NCI-H2227 (cell line): ENCODE measurements around the gene ZSCAN22.
"Not testable (repeated sequence)": the region's sequence is repeated elsewhere in the genome, so short reads cannot be mapped to it uniquely, and the experiment has no call there.

Experiments
- DNase-seq: peaks from one replicate; lab custom pipeline; 2025; ENCODE audit not compliant: unreplicated experiment; lab: John Stamatoyannopoulos, UW

ZSCAN22 gene

GRCh38 chr19:58368561-58369360, 42.0 kb downstream of the ZSCAN22 start:
- DNase-seq = no peak

- no peak for DNase-seq
Observed at GRCh38 chr19:58372311-58373133, 45.7 kb downstream of the ZSCAN22 start.

GRCh38 chr19:58374200-58374599, 47.4 kb downstream of the ZSCAN22 start:
- no peak for DNase-seq

- DNase-seq = not testable (repeated sequence)
Observed at GRCh38 chr19:58376724-58377123, 49.9 kb downstream of the ZSCAN22 start.

- no peak for DNase-seq
Observed at GRCh38 chr19:58379246-58379645, 52.5 kb downstream of the ZSCAN22 start.

GRCh38 chr19:58380037-58380661, 53.4 kb downstream of the ZSCAN22 start:
- no peak for DNase-seq

- DNase-seq = peak; percentile 100
Observed at GRCh38 chr19:58380662-58381459, 54.1 kb downstream of the ZSCAN22 start, which contains the start of gene ZNF837. ZNF837 (minus strand) TSS chr19:58381030; CDS start chr19:58369332, 11,698 bp downstream.

GRCh38 chr19:58381460-58382212, 54.8 kb downstream of the ZSCAN22 start:
- DNase-seq = peak; percentile 82

GRCh38 chr19:58382997-58383603, 56.3 kb downstream of the ZSCAN22 start:
- DNase-seq = no peak

GRCh38 chr19:58385313-58385890, 58.6 kb downstream of the ZSCAN22 start:
- DNase-seq = no peak

GRCh38 chr19:58385891-58386575, 59.2 kb downstream of the ZSCAN22 start:
- DNase-seq = peak; percentile 66

GRCh38 chr19:58386576-58387337, 60.0 kb downstream of the ZSCAN22 start, which contains the start of gene RPS5:
RPS5 (plus strand) TSS chr19:58387269; CDS start chr19:58388138, 869 bp downstream.
- peak; percentile 100 for DNase-seq

- peak; percentile 72 for DNase-seq
Observed at GRCh38 chr19:58387338-58388174, 60.8 kb downstream of the ZSCAN22 start.

GRCh38 chr19:58388175-58388526, 61.4 kb downstream of the ZSCAN22 start:
- DNase-seq = no peak
